ENCODE measurements around the gene HIVEP3.

DNA sequence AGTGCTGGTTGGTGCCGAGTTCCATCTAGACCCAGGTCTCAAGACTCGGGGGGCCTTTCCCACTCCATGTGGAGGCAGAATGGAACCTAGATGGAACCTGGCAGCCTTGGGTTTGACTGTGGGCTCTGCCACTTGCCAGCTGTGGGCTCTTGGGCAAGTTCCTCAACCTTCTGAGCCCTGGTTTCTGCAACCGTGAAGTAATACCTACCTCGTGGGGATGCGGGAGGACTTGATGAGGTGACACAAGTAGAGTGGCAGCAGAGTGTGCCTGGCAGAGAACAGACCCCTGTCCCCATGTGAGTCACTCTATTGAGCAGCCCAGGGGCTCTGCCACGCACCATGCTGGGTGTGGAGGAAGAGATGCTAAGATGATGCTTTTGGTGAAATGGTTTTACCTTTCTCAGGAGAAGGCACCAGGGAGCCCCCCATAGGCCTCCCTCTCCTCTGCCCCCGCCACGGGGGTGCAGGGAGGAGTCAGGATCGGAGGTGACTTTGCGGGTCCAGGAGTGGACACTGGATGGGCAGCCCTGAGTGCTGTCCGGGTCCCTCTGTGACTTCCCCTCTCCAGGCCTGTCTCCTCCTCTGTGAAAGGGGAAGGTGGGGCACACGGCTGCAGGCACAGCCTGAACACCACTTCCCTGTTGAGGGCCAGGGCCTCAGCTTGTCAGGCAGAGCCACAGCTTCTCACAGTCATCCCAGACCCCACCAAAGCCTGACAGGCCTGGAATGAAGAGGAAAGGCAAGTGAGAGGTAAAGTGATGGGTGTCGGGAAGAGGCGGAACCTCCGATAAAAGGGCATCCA is 397.6 kb downstream of the HIVEP3 start:
- TF ChIP-seq CTCF (IDR thresholded peaks at IDR 0.05; ENCODE audit: poor library complexity) (no peak), EZH2 (IDR thresholded peaks at IDR 0.05; ENCODE audit: borderline replicate concordance) (no peak), EZH2phosphoT487 (IDR thresholded peaks at IDR 0.05; ENCODE audit: low read depth, severe bottlenecking, unreplicated experiment) (no peak)
